ENCODE results near the gene FIBCD1.

Gene FIBCD1

DNA sequence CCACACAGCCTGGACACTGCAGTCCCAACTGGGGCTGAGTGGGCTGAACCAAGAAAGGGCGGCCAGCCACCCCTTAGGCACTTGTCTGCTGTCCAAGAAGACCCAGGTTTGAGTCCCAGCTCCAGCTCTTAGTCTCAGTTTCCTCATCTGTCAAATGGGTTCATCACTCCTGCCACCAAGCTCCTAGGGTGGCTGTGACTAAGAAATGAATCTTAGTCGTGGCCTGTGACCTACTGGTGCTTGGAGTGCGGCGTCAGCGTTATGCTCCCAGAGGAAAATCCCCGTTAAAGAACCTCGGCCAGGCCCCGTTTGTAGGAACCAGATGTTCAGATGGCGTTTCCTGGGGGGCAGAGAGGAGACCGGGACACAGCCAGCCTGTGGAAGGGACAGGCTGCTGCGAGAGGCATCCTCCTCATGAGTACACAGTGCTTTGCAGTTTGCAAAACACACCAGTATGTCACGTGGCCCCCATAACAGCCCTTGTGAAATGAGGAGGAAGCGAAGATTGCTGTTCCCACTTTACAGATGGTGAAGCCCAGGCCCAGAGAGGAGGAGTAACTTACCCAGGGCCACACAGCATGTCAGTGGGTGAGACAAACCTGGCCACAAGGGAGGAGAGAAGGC is 3.3 kb downstream of the FIBCD1 start:
- FAIRE-seq, result no peak

DNA sequence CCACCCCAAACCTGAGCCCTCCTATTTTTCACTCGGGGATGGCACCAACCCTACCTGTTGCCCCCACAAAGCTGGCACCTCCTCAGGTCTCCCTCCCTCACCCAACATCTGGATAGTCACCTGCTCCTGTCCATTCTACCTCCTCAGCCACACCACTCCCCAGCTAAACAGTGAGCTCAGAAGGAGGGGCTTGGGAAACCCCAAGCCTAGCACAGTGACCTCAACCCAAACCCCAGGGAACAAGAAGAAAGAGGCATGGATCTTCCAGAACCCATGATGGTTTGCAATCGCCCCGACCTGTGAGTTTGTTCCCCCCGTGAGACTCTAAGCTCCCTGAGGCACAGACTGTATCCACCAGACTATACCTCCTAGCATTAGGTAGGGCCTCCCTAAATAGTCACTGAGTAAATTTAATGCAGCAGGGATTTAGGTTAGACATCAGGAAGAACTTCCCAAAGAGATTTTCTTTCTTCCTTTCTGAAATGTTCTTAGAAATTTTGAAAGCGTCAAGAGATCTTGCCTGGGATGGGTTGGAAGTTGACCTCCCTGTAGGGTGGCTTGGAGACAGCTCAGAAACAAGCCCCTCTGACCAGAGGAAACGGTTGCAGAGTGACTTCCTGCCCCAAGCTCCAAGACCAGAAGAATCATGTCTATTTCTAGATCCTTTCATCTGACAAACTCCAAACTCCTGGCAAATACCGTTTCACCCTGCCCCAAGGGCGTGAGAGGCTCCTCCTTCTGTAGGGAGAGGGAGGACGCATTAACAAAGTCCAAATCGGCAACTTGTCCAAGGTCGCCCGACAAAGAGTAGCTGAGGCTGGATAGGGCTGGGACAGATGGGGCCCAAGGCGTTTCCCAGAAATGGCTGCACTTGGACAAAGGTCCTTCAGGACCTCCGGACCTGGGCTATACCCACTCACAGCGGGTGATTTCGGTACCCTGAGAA is 4.1 kb downstream of the FIBCD1 start:
- no peak for FAIRE-seq

GRCh38 chr9:130934246-130934645 is 4.8 kb downstream of the FIBCD1 start:
- FAIRE-seq, result no peak

GRCh38 chr9:130933114-130934046 is 5.7 kb downstream of the FIBCD1 start:
- FAIRE-seq, result no peak

GRCh38 chr9:130932255-130933079 is 6.6 kb downstream of the FIBCD1 start:
- FAIRE-seq, result no peak

DNA sequence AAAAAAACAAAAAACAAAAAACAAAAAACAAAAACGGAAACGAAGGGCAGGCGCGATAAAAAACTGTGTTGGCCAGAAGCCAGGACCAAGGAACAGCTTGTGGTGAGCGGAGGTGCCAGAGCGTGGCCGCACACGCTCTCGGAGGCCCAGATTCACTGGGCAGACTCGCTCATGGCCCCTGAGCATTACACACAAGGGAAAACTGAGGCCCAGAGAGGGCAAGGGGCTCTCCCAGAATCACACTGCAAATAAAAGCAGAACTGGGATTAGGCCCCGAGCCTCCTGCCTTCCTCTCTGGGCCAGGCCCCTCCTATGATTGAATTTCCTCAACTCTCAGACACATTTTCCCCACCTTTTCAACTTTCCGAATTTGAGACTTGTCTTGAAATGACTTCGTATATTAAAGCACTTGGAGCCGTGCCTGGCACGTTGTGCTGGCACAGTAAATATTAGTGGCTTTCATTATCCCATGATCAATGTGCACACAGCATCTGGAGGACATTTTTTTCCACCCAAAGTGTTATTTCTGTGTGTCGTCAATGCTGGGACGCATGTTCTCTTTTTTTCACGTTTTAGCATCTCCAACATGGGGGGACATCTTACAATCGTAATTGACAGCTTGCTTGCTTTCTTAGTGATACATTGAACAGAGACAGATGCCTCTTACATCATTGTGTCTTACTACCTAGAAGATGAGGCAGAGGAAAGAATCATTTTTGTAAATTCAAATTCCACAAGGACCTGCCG is 7.4 kb downstream of the FIBCD1 start:
- FAIRE-seq, result no peak

DNA sequence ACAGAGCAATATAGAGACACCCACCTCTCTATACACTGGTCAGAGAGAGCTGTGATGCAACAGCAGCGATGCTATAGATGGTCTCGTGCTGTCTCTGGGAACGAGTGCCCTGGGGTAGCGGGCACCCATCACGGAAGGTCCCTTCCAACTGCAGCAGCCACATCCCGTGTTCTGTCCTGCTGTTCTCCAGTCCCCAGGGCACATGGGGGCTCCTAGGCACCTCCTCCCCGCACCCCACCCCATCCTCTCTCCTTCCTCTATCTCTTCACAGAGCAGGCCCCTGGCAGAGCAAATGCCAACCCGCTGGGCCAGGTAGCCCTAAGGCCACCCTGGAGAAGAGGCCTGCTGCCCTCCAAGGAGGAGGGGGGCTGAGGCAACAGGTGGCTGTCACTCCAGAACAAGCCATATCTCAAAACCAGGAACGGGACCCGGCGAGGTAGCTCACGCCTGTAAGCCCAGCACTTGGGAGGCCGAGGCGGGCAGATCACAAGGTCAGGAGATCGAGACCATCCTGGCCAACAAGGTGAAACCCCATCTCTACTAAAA is 8.2 kb downstream of the FIBCD1 start:
- FAIRE-seq, result no peak

DNA sequence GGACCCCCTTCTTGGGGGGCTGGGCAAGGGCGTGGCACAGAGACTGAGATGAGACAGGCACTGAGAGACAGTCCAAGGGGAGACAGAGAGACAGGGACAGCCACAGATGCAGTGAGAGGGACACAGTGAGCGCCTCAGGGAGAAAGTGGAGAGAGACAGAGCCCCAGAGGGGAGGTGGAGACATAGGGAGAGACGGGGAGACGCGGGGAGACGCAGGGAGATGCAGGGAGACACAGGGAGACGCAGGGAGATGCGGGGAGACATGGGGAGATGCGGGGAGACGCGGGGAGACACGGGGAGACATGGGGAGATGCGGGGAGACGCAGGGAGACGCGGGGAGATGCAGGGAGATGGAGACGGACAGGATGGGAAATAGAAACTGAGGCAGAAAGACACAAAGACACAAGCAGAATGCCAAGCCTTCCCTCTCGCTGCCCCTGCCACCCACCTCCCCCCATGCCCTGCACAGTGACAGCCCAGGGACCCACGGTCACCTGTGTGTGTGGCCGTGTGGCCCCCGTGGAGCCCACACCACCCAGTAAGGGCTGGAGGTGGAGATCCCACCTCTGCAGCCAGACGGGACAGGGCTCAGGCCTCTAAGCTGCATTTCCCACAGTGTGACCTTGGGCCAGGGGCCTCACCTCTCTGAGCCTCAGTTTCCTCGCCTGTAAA is 8.8 kb downstream of the FIBCD1 start:
- no peak for FAIRE-seq

GRCh38 chr9:130929571-130930038 is 9.4 kb downstream of the FIBCD1 start:
- FAIRE-seq, result no peak

DNA sequence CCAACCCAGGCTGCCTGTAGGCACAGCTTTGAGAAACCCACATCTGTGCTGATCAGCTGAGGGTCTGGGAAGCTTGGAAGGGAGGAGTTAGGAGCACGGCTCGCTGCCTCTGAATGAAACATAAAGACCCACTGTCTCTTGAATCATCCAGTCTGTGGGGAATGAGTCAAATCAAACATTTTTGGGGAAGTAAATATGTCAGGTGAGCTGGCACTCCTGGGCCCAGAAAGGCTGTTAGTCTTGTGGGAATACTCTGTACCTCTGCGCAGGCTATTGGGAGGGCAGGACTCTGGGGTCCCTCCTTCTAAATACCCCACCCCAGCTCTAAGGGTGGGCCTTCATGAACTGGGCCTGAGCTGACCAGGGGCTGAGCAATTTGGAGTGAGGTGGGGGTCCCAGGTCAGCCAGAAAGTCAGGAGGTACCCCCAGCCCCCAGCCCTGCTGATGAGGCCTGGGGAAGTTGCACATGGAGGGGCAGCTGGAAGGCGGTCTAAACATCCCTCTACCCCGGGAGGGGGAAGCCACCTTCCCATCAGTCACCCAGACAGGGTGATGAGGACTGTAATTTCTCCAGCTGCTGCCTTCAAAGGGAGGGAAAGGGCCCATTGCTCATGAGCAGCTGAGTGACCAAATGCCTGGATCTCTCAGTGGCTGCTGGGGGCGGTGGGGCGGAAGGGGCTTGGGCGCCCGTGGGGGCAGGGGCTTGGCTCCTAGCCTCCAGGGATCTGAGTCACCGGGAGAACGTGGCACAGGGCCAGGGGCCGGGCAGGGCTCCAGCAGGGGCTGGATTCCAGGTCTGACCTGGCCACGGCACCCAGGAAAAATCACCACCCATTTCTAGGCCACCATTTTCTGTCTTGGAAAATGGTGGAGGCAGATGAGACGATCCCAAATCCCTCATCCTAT is 10.8 kb downstream of the FIBCD1 start:
- FAIRE-seq, result no peak

DNA sequence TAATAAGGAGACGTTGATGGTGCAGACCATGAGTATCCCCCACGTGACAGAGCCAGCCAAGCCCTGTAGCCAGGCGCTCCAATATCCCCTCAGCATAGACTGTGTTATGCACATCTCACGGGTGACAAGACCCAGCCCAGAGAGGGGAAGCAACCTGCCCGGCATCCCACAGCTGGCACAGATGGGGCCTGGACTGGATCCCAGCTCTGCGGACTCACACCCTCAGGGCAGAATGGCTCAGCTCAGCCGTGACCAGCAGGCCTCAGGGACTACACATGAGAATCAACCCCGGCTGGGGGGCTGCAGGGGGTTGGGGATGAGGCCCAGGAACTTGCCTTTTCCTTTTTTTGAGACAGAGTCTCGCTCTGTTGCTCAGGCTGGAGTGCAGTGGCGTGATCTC is 11.7 kb downstream of the FIBCD1 start:
- no peak for FAIRE-seq

- no peak for FAIRE-seq
These were observed 13.9 kb downstream of the FIBCD1 start for GRCh38 chr9:130925050-130925678.

DNA sequence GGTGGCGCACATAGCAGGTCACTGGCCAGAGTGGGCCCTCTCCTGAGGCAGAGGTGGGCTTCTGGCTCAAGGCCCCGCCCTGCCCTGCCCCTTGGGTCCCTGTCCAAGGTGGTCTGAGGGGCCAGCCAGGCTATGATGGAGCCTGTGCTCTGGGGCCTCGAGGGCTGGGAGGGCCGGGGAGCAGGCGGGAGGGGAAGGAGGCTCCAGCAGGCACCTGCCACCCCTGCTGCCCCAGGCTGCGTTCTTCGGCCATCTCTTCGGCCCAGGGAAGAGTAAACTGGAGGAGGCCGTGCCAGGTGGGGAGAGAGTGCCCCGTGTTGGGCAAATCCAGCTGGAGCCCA is 14.6 kb downstream of the FIBCD1 start:
- FAIRE-seq, result no peak

GRCh38 chr9:130923611-130924447 is 15.2 kb downstream of the FIBCD1 start:
- no peak for FAIRE-seq

- no peak for FAIRE-seq
These were observed 16.0 kb downstream of the FIBCD1 start for GRCh38 chr9:130922893-130923610.

GRCh38 chr9:130921989-130922892 is 16.8 kb downstream of the FIBCD1 start:
- no peak for FAIRE-seq
